ES-I3 (cell line): ENCODE results near the gene ADGRB2.

ENCODE experiments used
- H3K36me3 ChIP-seq: 2 replicates; pipeline ENCODE4 v1.6.1; 2013; ENCODE audit warnings: mild to moderate bottlenecking, low read length, control low read depth, moderate library complexity; ENCODE audit not compliant: insufficient read depth
- H3K4me1 ChIP-seq: 2 replicates; pipeline ENCODE4 v1.6.1; 2013; ENCODE audit warnings: mild to moderate bottlenecking, control low read depth, low read length; ENCODE audit not compliant: insufficient read depth
- H3K9ac ChIP-seq: 2 replicates; pipeline ENCODE4 v1.6.1; 2013; ENCODE audit warnings: low read depth, mild to moderate bottlenecking, low read length, moderate library complexity
- H3K9me3 ChIP-seq: 2 replicates; pipeline ENCODE4 v1.6.1; 2013; ENCODE audit warnings: mild to moderate bottlenecking, low read length, moderate library complexity; ENCODE audit not compliant: control insufficient read depth, insufficient read depth

The ADGRB2 gene

GRCh38 chr1:31789259-31790065 lies 25.3 kb upstream of the ADGRB2 start:
- H3K4me1 ChIP-seq = peaks cover 7% of the 10 kb centered on the region
- no peaks in the 10 kb centered on the region for H3K9me3 ChIP-seq
- no peaks in the 10 kb centered on the region for H3K36me3 ChIP-seq
- H3K9ac ChIP-seq = peak overlapping the region; percentile 85; the same call in 1 of the 2 replicates

GRCh38 chr1:31788825-31789256 lies 24.7 kb upstream of the ADGRB2 start:
- H3K4me1 ChIP-seq = peaks cover 7% of the 10 kb centered on the region
- peak overlapping the region; percentile 85; the same call in 1 of the 2 replicates for H3K9ac ChIP-seq
- no peaks in the 10 kb centered on the region for H3K36me3 ChIP-seq
- no peaks in the 10 kb centered on the region for H3K9me3 ChIP-seq

- H3K9me3 ChIP-seq = no peaks in the 10 kb centered on the region
- no peaks in the 10 kb centered on the region for H3K36me3 ChIP-seq
- H3K9ac ChIP-seq = peak overlapping the region; percentile 85
- peaks cover 7% of the 10 kb centered on the region for H3K4me1 ChIP-seq
These were observed 24.1 kb upstream of the ADGRB2 start for GRCh38 chr1:31788138-31788824.

- H3K9ac ChIP-seq = peak overlapping the region; percentile 85; the same call in 1 of the 2 replicates
- H3K36me3 ChIP-seq = no peaks in the 10 kb centered on the region
- H3K4me1 ChIP-seq = peaks cover 10% of the 10 kb centered on the region
- no peaks in the 10 kb centered on the region for H3K9me3 ChIP-seq
These were observed 23.6 kb upstream of the ADGRB2 start for GRCh38 chr1:31787786-31788137.

GRCh38 chr1:31787261-31787660 lies 23.1 kb upstream of the ADGRB2 start:
- peaks cover 15% of the 10 kb centered on the region for H3K4me1 ChIP-seq
- H3K9ac ChIP-seq = no peak overlapping the region
- H3K36me3 ChIP-seq = no peaks in the 10 kb centered on the region
- no peaks in the 10 kb centered on the region for H3K9me3 ChIP-seq

- Histone ChIP-seq H3K9me3 (no peaks in the 10 kb centered on the region), H3K4me1 (peaks cover 21% of the 10 kb centered on the region), H3K36me3 (no peaks in the 10 kb centered on the region), H3K9ac (no peak overlapping the region)
These were observed 22.4 kb upstream of the ADGRB2 start for GRCh38 chr1:31786366-31787060.

GRCh38 chr1:31785947-31786290 lies 21.8 kb upstream of the ADGRB2 start:
- H3K9me3 ChIP-seq = no peaks in the 10 kb centered on the region
- H3K4me1 ChIP-seq = peaks cover 27% of the 10 kb centered on the region
- H3K9ac ChIP-seq = no peak overlapping the region
- no peaks in the 10 kb centered on the region for H3K36me3 ChIP-seq

- H3K4me1 ChIP-seq = peaks cover 31% of the 10 kb centered on the region
- no peak overlapping the region for H3K9ac ChIP-seq
- no peaks in the 10 kb centered on the region for H3K36me3 ChIP-seq
- no peaks in the 10 kb centered on the region for H3K9me3 ChIP-seq
These were observed 21.1 kb upstream of the ADGRB2 start for GRCh38 chr1:31785020-31785946.

GRCh38 chr1:31784356-31785019 lies 20.3 kb upstream of the ADGRB2 start:
- H3K4me1 ChIP-seq = peaks cover 37% of the 10 kb centered on the region
- no peaks in the 10 kb centered on the region for H3K36me3 ChIP-seq
- no peak overlapping the region for H3K9ac ChIP-seq
- H3K9me3 ChIP-seq = no peaks in the 10 kb centered on the region

GRCh38 chr1:31783846-31784245 lies 19.7 kb upstream of the ADGRB2 start:
- peaks cover 37% of the 10 kb centered on the region for H3K4me1 ChIP-seq
- no peaks in the 10 kb centered on the region for H3K9me3 ChIP-seq
- H3K9ac ChIP-seq = no peak overlapping the region
- H3K36me3 ChIP-seq = no peaks in the 10 kb centered on the region

GRCh38 chr1:31782421-31783410 lies 18.6 kb upstream of the ADGRB2 start:
- H3K9ac ChIP-seq = no peak overlapping the region

GRCh38 chr1:31781756-31782371 lies 17.7 kb upstream of the ADGRB2 start:
- H3K9ac ChIP-seq = no peak overlapping the region
- H3K4me1 ChIP-seq = peaks cover 30% of the 10 kb centered on the region
- H3K36me3 ChIP-seq = no peaks in the 10 kb centered on the region
- H3K9me3 ChIP-seq = no peaks in the 10 kb centered on the region

More at GRCh38 chr1:31782421-31783410, 18.6 kb upstream of the ADGRB2 start:
- Histone ChIP-seq H3K4me1 (peaks cover 34% of the 10 kb centered on the region), H3K36me3 (no peaks in the 10 kb centered on the region), H3K9me3 (no peaks in the 10 kb centered on the region)
